Endodermal cell (in vitro differentiated cells): ENCODE measurements around the gene GLRA3. TPM values are rescaled to one million over a fixed set of nuclear protein-coding genes. Genes with fewer than 3 reads are reported as not detected.

Experiments
- DNase-seq: peaks from one replicate; pipeline ENCODE4 v3.0.0-alpha.2; 2017
- H3K27ac ChIP-seq: 2 replicates; pipeline ENCODE4 v1.5.1; 2013; ENCODE audit warnings: mild to moderate bottlenecking, low read depth, low read length, moderate library complexity
- H3K27me3 ChIP-seq: 2 replicates; pipeline ENCODE4 v1.6.1; 2013; ENCODE audit warnings: mild to moderate bottlenecking, low read length, moderate library complexity; ENCODE audit not compliant: insufficient read depth, control insufficient read depth, poor library complexity, severe bottlenecking
- H3K36me3 ChIP-seq: 2 replicates; pipeline ENCODE4 v1.7.0; 2013; ENCODE audit warnings: mild to moderate bottlenecking, low read length, moderate library complexity; ENCODE audit not compliant: control insufficient read depth, insufficient read depth
- H3K4me1 ChIP-seq: one replicate; pipeline ENCODE4 v1.7.0; 2013; ENCODE audit warnings: low read length; ENCODE audit not compliant: control insufficient read depth, insufficient read depth
- H3K4me3 ChIP-seq: 2 replicates; pipeline ENCODE4 v1.5.1; 2013; ENCODE audit warnings: mild to moderate bottlenecking, low read length, moderate library complexity
- H3K9ac ChIP-seq: 2 replicates; pipeline ENCODE4 v1.6.1; 2013; ENCODE audit warnings: mild to moderate bottlenecking, low read length, moderate library complexity; ENCODE audit not compliant: poor library complexity, severe bottlenecking; ENCODE audit errors: extremely low read depth
- H3K9me3 ChIP-seq: 2 replicates; pipeline ENCODE4 v1.6.1; 2013; ENCODE audit warnings: mild to moderate bottlenecking, low read length, moderate library complexity; ENCODE audit not compliant: control insufficient read depth
- H3K27ac Mint-ChIP-seq: 2 replicates; pipeline ENCODE4 v1.8.0; 2020; ENCODE audit warnings: mixed read lengths
- H3K27me3 Mint-ChIP-seq: 2 replicates; pipeline ENCODE4 v1.8.0; 2021; ENCODE audit warnings: mild to moderate bottlenecking, mixed read lengths; ENCODE audit not compliant: insufficient read depth
- H3K36me3 Mint-ChIP-seq: 2 replicates; pipeline ENCODE4 v1.8.0; 2020; ENCODE audit warnings: low read depth, mixed read lengths
- H3K4me1 Mint-ChIP-seq: 2 replicates; pipeline ENCODE4 v1.8.0; 2020; ENCODE audit warnings: mixed read lengths
- H3K4me3 Mint-ChIP-seq: 2 replicates; pipeline ENCODE4 v1.8.0; 2020; ENCODE audit warnings: mild to moderate bottlenecking, moderate library complexity, mixed read lengths
- H3K9me3 Mint-ChIP-seq: 2 replicates; pipeline ENCODE4 v1.8.0; 2020; ENCODE audit warnings: mild to moderate bottlenecking, mixed read lengths
- CTCF ChIP-seq: fragments of 200-600 bp; sonication (generic); conservative IDR thresholded peaks from 2 replicates; pipeline ENCODE4 v1.5.0; 2021; ENCODE audit warnings: antibody characterized with exemption, mild to moderate bottlenecking
- WGBS, 2 experiments: methylation state at CpG; one replicate each; pipeline versions ENCODE4 v1.1.5 to v1.1.7; 2013; ENCODE audit warnings: missing lambda C conversion rate in 2 of 2, mixed read lengths in 1 of 2; ENCODE audit not compliant: insufficient coverage in 1 of 2, insufficient read length in 1 of 2; 5-methylcytosine and 5-hydroxymethylcytosine counted together
- total RNA-seq, 2 donors: library from RNA; stranded (reverse); fragmentation: NEBNext Ultra II Directional in 1 of 2; extraction: Animal tissue kit (Norgen Biotek cat#: 25700) in 1 of 2; gene quantifications; 2 replicates in 1 of 2; 3 replicates in 1 of 2; pipeline ENCODE4 v1.2.1, GENCODE V29; 2021

Gene GLRA3
- total RNA-seq, 2 donors from 2014 or later: 0.11 TPM; not detected in 1

GRCh38 chr4:174826660-174827059, 2.4 kb downstream of the GLRA3 start:
- H3K9me3 Mint-ChIP-seq: no peaks in the 10 kb centered on the region
- no peaks in the 10 kb centered on the region for H3K9me3 ChIP-seq
- no peaks in the 10 kb centered on the region for H3K36me3 Mint-ChIP-seq
- H3K4me3 ChIP-seq: no peak overlapping the region
- no peak for DNase-seq
- H3K9ac ChIP-seq: no peak overlapping the region
- H3K4me1 Mint-ChIP-seq: peaks cover 15% of the 10 kb centered on the region
- no peaks in the 10 kb centered on the region for H3K27me3 ChIP-seq
- no peak overlapping the region for H3K27ac Mint-ChIP-seq
- no peak overlapping the region for H3K27ac ChIP-seq
- no peak overlapping the region for H3K4me3 Mint-ChIP-seq
- peak; percentile 55 for TF ChIP-seq CTCF
- H3K4me1 ChIP-seq: peaks cover 4% of the 10 kb centered on the region
- no peaks in the 10 kb centered on the region for H3K36me3 ChIP-seq
- H3K27me3 Mint-ChIP-seq: no peaks in the 10 kb centered on the region

- Mint-ChIP-seq H3K4me3 (no peak overlapping the region), H3K4me1 (peaks cover 3% of the 10 kb centered on the region), H3K27ac (no peak overlapping the region), H3K27me3 (no peaks in the 10 kb centered on the region), H3K9me3 (peaks cover 29% of the 10 kb centered on the region), H3K36me3 (no peaks in the 10 kb centered on the region)
- 88 to 90% methylated on average over 2 to 3 of the region's 3 CpGs for WGBS, 2 experiments
- peaks cover 22% of the 10 kb centered on the region for H3K9me3 ChIP-seq
- no peaks in the 10 kb centered on the region for H3K27me3 ChIP-seq
- DNase-seq: no peak
- H3K36me3 ChIP-seq: no peaks in the 10 kb centered on the region
- no peak overlapping the region for H3K9ac ChIP-seq
- no peak overlapping the region for H3K27ac ChIP-seq
- H3K4me3 ChIP-seq: no peak overlapping the region
- no peaks in the 10 kb centered on the region for H3K4me1 ChIP-seq
- no peak for TF ChIP-seq CTCF
These were observed 13.8 kb downstream of the GLRA3 start for GRCh38 chr4:174815282-174815681.

GRCh38 chr4:174813292-174813691, 15.8 kb downstream of the GLRA3 start:
- WGBS, 2 experiments: 89 to 93% methylated on average over 2 of the region's 2 CpGs
- Histone ChIP-seq H3K9me3 (peaks cover 22% of the 10 kb centered on the region), H3K4me1 (no peaks in the 10 kb centered on the region), H3K4me3 (no peak overlapping the region), H3K27ac (no peak overlapping the region), H3K27me3 (no peaks in the 10 kb centered on the region), H3K9ac (no peak overlapping the region), H3K36me3 (no peaks in the 10 kb centered on the region)
- Mint-ChIP-seq H3K4me1 (peaks cover 3% of the 10 kb centered on the region), H3K36me3 (no peaks in the 10 kb centered on the region), H3K4me3 (no peak overlapping the region), H3K27me3 (no peaks in the 10 kb centered on the region), H3K9me3 (peaks cover 29% of the 10 kb centered on the region), H3K27ac (no peak overlapping the region)
- TF ChIP-seq CTCF: no peak
- no peak for DNase-seq
